Femur (tissue), 1 donor: Measurements from ENCODE around the gene BPIFB1.

Experiments
- DNase-seq: peaks from one replicate; pipeline ENCODE4 v3.0.0-alpha.2; 2017

Gene BPIFB1

GRCh38 chr20:33328157-33329137 lies 45.4 kb downstream of the BPIFB1 start:
- no peak for DNase-seq

GRCh38 chr20:33332905-33333456 lies 50.0 kb downstream of the BPIFB1 start:
- DNase-seq = no peak

GRCh38 chr20:33333616-33334015 lies 50.6 kb downstream of the BPIFB1 start:
- DNase-seq = no peak

GRCh38 chr20:33334111-33334510 lies 51.1 kb downstream of the BPIFB1 start:
- no peak for DNase-seq

- DNase-seq = no peak
These were observed 53.4 kb downstream of the BPIFB1 start for GRCh38 chr20:33336375-33336774.

GRCh38 chr20:33337119-33337518 lies 54.1 kb downstream of the BPIFB1 start:
- DNase-seq = no peak

GRCh38 chr20:33337531-33338165 lies 54.6 kb downstream of the BPIFB1 start:
- DNase-seq = no peak

- DNase-seq = no peak
These were observed 55.6 kb downstream of the BPIFB1 start for GRCh38 chr20:33338467-33339258.

- no peak for DNase-seq
These were observed 56.6 kb downstream of the BPIFB1 start for GRCh38 chr20:33339515-33340058.

GRCh38 chr20:33343521-33343920 lies 60.5 kb downstream of the BPIFB1 start:
- DNase-seq = no peak

GRCh38 chr20:33345342-33345741 lies 62.3 kb downstream of the BPIFB1 start:
- no peak for DNase-seq

- DNase-seq = no peak
These were observed 65.3 kb downstream of the BPIFB1 start for GRCh38 chr20:33348136-33348937.

- no peak for DNase-seq
These were observed 66.5 kb downstream of the BPIFB1 start for GRCh38 chr20:33349493-33349892.

GRCh38 chr20:33351696-33352095 lies 68.7 kb downstream of the BPIFB1 start:
- no peak for DNase-seq

GRCh38 chr20:33352258-33353012 lies 69.4 kb downstream of the BPIFB1 start:
- DNase-seq = no peak

- no peak for DNase-seq
These were observed 70.0 kb downstream of the BPIFB1 start for GRCh38 chr20:33353013-33353402.
